Neural progenitor cell (in vitro differentiated cells): ENCODE results near the gene THUMPD2. TPM values are rescaled to one million over a fixed set of nuclear protein-coding genes. Genes with fewer than 3 reads are reported as not detected.
A peak's percentile ranks its signal among the peaks of the same experiment; 100 is the strongest.

Experiments
- DNase-seq: peaks from one replicate; pipeline ENCODE4 v3.0.0-alpha.2; 2016; ENCODE audit warnings: low spot score
- H2AFZ ChIP-seq: fragments of 200-600 bp; sonication (generic); replicated peaks from 2 replicates; pipeline ENCODE4 v1.6.1; 2016; ENCODE audit warnings: antibody characterized with exemption
- H3F3A ChIP-seq: fragments of 200-600 bp; sonication (generic); 2 replicates; pipeline ENCODE4 v1.6.1; 2016; ENCODE audit warnings: antibody characterized with exemption, low read depth
- H3K27ac ChIP-seq: fragments of 200-600 bp; sonication (generic); 2 replicates; pipeline ENCODE4 v1.5.1; 2016; ENCODE audit warnings: mild to moderate bottlenecking
- H3K27me3 ChIP-seq: fragments of 200-600 bp; sonication (generic); 2 replicates; pipeline ENCODE4 v1.6.1; 2016; ENCODE audit warnings: mild to moderate bottlenecking, moderate library complexity
- H3K36me3 ChIP-seq: fragments of 200-600 bp; sonication (generic); 2 replicates; pipeline ENCODE4 v1.5.1; 2016
- H3K4me1 ChIP-seq: fragments of 200-600 bp; sonication (generic); 2 replicates; pipeline ENCODE4 v1.6.1; 2016; ENCODE audit warnings: mixed run types
- H3K4me2 ChIP-seq: fragments of 200-600 bp; sonication (generic); 2 replicates; pipeline ENCODE4 v1.6.1; 2016
- H3K4me3 ChIP-seq: fragments of 200-600 bp; sonication (generic); 2 replicates; pipeline ENCODE4 v1.5.1; 2016
- H3K79me2 ChIP-seq: fragments of 200-600 bp; sonication (generic); 2 replicates; pipeline ENCODE4 v1.6.1; 2016; ENCODE audit warnings: low read depth
- H3K9ac ChIP-seq: fragments of 200-600 bp; sonication (generic); 2 replicates; pipeline ENCODE4 v1.6.1; 2016
- H3K9me3 ChIP-seq: fragments of 200-600 bp; sonication (generic); 2 replicates; pipeline ENCODE4 v1.5.1; 2016; ENCODE audit warnings: low read depth
- H4K20me1 ChIP-seq: fragments of 200-600 bp; sonication (generic); 2 replicates; pipeline ENCODE4 v1.6.1; 2016; ENCODE audit warnings: low read depth
- H3K27ac Mint-ChIP-seq: 3 replicates; pipeline ENCODE4 v1.8.0; 2021; ENCODE audit warnings: mixed read lengths
- H3K27me3 Mint-ChIP-seq: 2 replicates; pipeline ENCODE4 v1.8.0; 2022; ENCODE audit warnings: low read depth, mild to moderate bottlenecking, inconsistent platforms, moderate library complexity, mixed read lengths; ENCODE audit not compliant: insufficient read depth
- H3K36me3 Mint-ChIP-seq: 3 replicates; pipeline ENCODE4 v1.8.0; 2021; ENCODE audit warnings: mixed read lengths
- H3K4me1 Mint-ChIP-seq: 3 replicates; pipeline ENCODE4 v1.8.0; 2021; ENCODE audit warnings: mixed read lengths
- H3K4me3 Mint-ChIP-seq: 3 replicates; pipeline ENCODE4 v1.8.0; 2021; ENCODE audit warnings: mild to moderate bottlenecking, moderate library complexity, mixed read lengths
- H3K9me3 Mint-ChIP-seq: 3 replicates; pipeline ENCODE4 v1.8.0; 2020; ENCODE audit warnings: mixed read lengths
- CTCF ChIP-seq: fragments of 200-600 bp; sonication (generic); IDR thresholded peaks from 2 replicates; pipeline ENCODE4 v1.5.1; 2017; ENCODE audit warnings: antibody characterized with exemption, mild to moderate bottlenecking
- EZH2 ChIP-seq: fragments of 200-600 bp; sonication (generic); IDR thresholded peaks from 2 replicates; pipeline ENCODE4 v1.6.1; 2017; ENCODE audit warnings: antibody characterized with exemption, mild to moderate bottlenecking, moderate library complexity
- EZH2phosphoT487 ChIP-seq: fragments of 200-600 bp; sonication (generic); IDR thresholded peaks from 2 replicates; pipeline ENCODE4 v1.6.1; 2017; ENCODE audit warnings: antibody characterized with exemption
- total RNA-seq: library from RNA; depleted of rRNA; stranded (reverse); fragments of >200 nt; gene quantifications from 2 replicates; pipeline ENCODE4 v1.2.3, GENCODE V29; 2015; ENCODE audit warnings: low replicate concordance

Gene THUMPD2
- total RNA-seq, 1 donor from 2014 or later: 21.8 TPM

- H3K27me3 ChIP-seq: no peaks in the 10 kb centered on the region
- TF ChIP-seq EZH2 (no peak), EZH2phosphoT487 (no peak), CTCF (no peak)
- peak overlapping the region; percentile 21 for H3K9ac ChIP-seq
- DNase-seq: no peak
- H3K4me2 ChIP-seq: peak overlapping the region; percentile 89
- peak overlapping the region; percentile 91 for H3K4me3 Mint-ChIP-seq
- H3K4me1 Mint-ChIP-seq: peaks cover 26% of the 10 kb centered on the region
- H3K9me3 Mint-ChIP-seq: peaks cover 8% of the 10 kb centered on the region
- H3K27me3 Mint-ChIP-seq: no peaks in the 10 kb centered on the region
- H3K9me3 ChIP-seq: no peaks in the 10 kb centered on the region
- peaks cover 25% of the 10 kb centered on the region for H3K36me3 Mint-ChIP-seq
- H3K79me2 ChIP-seq: peaks cover 53% of the 10 kb centered on the region
- peaks cover 12% of the 10 kb centered on the region for H3K4me1 ChIP-seq
- no peak overlapping the region for H3K27ac ChIP-seq
- H3K4me3 ChIP-seq: peak overlapping the region; percentile 57
- H3K36me3 ChIP-seq: peaks cover 5% of the 10 kb centered on the region
- peak overlapping the region; percentile 81 for H3K27ac Mint-ChIP-seq
- H4K20me1 ChIP-seq: peaks cover 4% of the 10 kb centered on the region
- no peak overlapping the region for H2AFZ ChIP-seq
- no peaks in the 10 kb centered on the region for H3F3A ChIP-seq
These were observed 825 bp downstream of the THUMPD2 start for GRCh38 chr2:39778233-39778632.

GRCh38 chr2:39772812-39773152 lies 6.3 kb downstream of the THUMPD2 start:
- Histone ChIP-seq H3K79me2 (peaks cover 74% of the 10 kb centered on the region), H3K4me1 (peaks cover 8% of the 10 kb centered on the region), H3K27me3 (no peaks in the 10 kb centered on the region), H3K9me3 (no peaks in the 10 kb centered on the region), H3K4me3 (no peak overlapping the region), H3K27ac (no peak overlapping the region), H3K36me3 (peaks cover 11% of the 10 kb centered on the region), H3F3A (no peaks in the 10 kb centered on the region), H2AFZ (no peak overlapping the region), H3K9ac (no peak overlapping the region), H4K20me1 (peaks cover 4% of the 10 kb centered on the region), H3K4me2 (no peak overlapping the region)
- TF ChIP-seq CTCF: no peak
- TF ChIP-seq EZH2: no peak
- TF ChIP-seq EZH2phosphoT487: no peak
- Mint-ChIP-seq H3K36me3 (peaks cover 42% of the 10 kb centered on the region), H3K9me3 (peaks cover 8% of the 10 kb centered on the region), H3K4me1 (peaks cover 8% of the 10 kb centered on the region), H3K27me3 (no peaks in the 10 kb centered on the region), H3K4me3 (no peak overlapping the region), H3K27ac (no peak overlapping the region)
- DNase-seq: no peak

GRCh38 chr2:39772086-39772811 lies 6.8 kb downstream of the THUMPD2 start:
- Histone ChIP-seq H3K27ac (no peak overlapping the region), H3K36me3 (peaks cover 13% of the 10 kb centered on the region), H3K27me3 (no peaks in the 10 kb centered on the region), H2AFZ (no peak overlapping the region), H3K79me2 (peaks cover 69% of the 10 kb centered on the region), H3K4me2 (no peak overlapping the region), H3K9me3 (no peaks in the 10 kb centered on the region), H3F3A (no peaks in the 10 kb centered on the region), H3K4me1 (peaks cover 3% of the 10 kb centered on the region), H4K20me1 (peaks cover 4% of the 10 kb centered on the region), H3K9ac (no peak overlapping the region), H3K4me3 (no peak overlapping the region)
- TF ChIP-seq EZH2: no peak
- no peak for TF ChIP-seq CTCF
- no peak for TF ChIP-seq EZH2phosphoT487
- H3K27me3 Mint-ChIP-seq: no peaks in the 10 kb centered on the region
- peaks cover 2% of the 10 kb centered on the region for H3K4me1 Mint-ChIP-seq
- peaks cover 8% of the 10 kb centered on the region for H3K9me3 Mint-ChIP-seq
- H3K4me3 Mint-ChIP-seq: no peak overlapping the region
- no peak for DNase-seq
- H3K36me3 Mint-ChIP-seq: peaks cover 37% of the 10 kb centered on the region
- no peak overlapping the region for H3K27ac Mint-ChIP-seq
